K562 (cell line): ENCODE data around the gene CPA4. TPM values are rescaled to one million over a fixed set of nuclear protein-coding genes. Genes with fewer than 3 reads are reported as not detected.

Experiments
- BCOR ChIP-seq: fragments of 450-650 bp; IDR thresholded peaks from 2 replicates; pipeline ENCODE4 v1.6.1; 2016
- MTA3 ChIP-seq: fragments of 450-650 bp; formaldehyde crosslinking; IDR thresholded peaks from 2 replicates; pipeline ENCODE4 v1.6.1; 2017; ENCODE audit warnings: mild to moderate bottlenecking, borderline replicate concordance
- OTX1 ChIP-seq: fragments of 450-650 bp; formaldehyde crosslinking; IDR thresholded peaks from 2 replicates; pipeline ENCODE4 v1.4.0; 2022; ENCODE audit warnings: mild to moderate bottlenecking
- PHTF2 ChIP-seq: fragments of 250-450 bp; sonication (Bioruptor Pico); IDR thresholded peaks from 2 replicates; pipeline ENCODE4 v1.5.0; 2021; ENCODE audit warnings: mild to moderate bottlenecking
- PML ChIP-seq: IDR thresholded peaks from 2 replicates; pipeline ENCODE4 v1.6.1; 2012; ENCODE audit warnings: low read length, inconsistent platforms
- PURB ChIP-seq: sonication (generic); formaldehyde crosslinking; IDR thresholded peaks from 2 replicates; pipeline ENCODE4 v1.9.0; 2021; ENCODE audit warnings: low read depth, mild to moderate bottlenecking, missing genetic modification reagents
- SMARCA5 ChIP-seq: fragments of 450-650 bp; IDR thresholded peaks from 2 replicates; pipeline ENCODE4 v1.6.1; 2016
- SMARCE1 ChIP-seq: fragments of 450-650 bp; IDR thresholded peaks from 2 replicates; pipeline ENCODE4 v1.7.1; 2016; ENCODE audit warnings: mild to moderate bottlenecking
- SRSF1 ChIP-seq: fragments of 200-400 bp; formaldehyde crosslinking; IDR thresholded peaks from 2 replicates; pipeline ENCODE4 v1.6.1; 2017; ENCODE audit warnings: mild to moderate bottlenecking, low read depth, low read length, moderate library complexity
- VEZF1 ChIP-seq: fragments of 200-800 bp; sonication (Bioruptor generic); IDR thresholded peaks from 2 replicates; pipeline ENCODE4 v1.6.1; 2017; ENCODE audit warnings: missing genetic modification characterization, missing compliant biosample characterization
- ZNF146 ChIP-seq: IDR thresholded peaks from one replicate; pipeline ENCODE4 v1.6.1; 2018; ENCODE audit warnings: missing compliant biosample characterization; ENCODE audit not compliant: unreplicated experiment
- ZNF518B ChIP-seq: fragments of 250-450 bp; sonication (Bioruptor Pico); IDR thresholded peaks from 2 replicates; pipeline ENCODE4 v1.5.0; 2021; ENCODE audit warnings: mild to moderate bottlenecking, moderate library complexity
- ZNF79 ChIP-seq: fragments of 250-450 bp; sonication (Bioruptor Pico); IDR thresholded peaks from 2 replicates; pipeline ENCODE4 v1.4.0; 2020; ENCODE audit warnings: low read depth, mild to moderate bottlenecking, moderate library complexity
- polyA plus RNA-seq, 8 experiments: library from polyadenylated mRNA; depleted of rRNA in 4 of 8; stranded (reverse) in 5 of 8; unstranded in 3 of 8; fragments of >200 nt; fragmentation: Nextera tagmentation in 2 of 8; fragmentation: Illumina TruSeq in 1 of 8; extraction: Ambion mirVana in 2 of 8; extraction: Trizol in 1 of 8; gene quantifications; 2 replicates each; pipeline versions ENCODE4 v1.2.1 to v1.2.3, GENCODE V29; 2011 to 2014; ENCODE audit warnings: inconsistent platforms in 1 of 8, missing spikeins in 1 of 8
- total RNA-seq, 7 experiments: library from RNA; depleted of rRNA in 6 of 7; stranded (reverse); fragments of >200 nt in 6 of 7; fragmentation: Illumina TruSeq in 2 of 7; extraction: Trizol in 2 of 7; gene quantifications; 2 replicates each; pipeline versions ENCODE4 v1.2.1 to v1.2.3, GENCODE V29; 2011 to 2021; ENCODE audit warnings: low replicate concordance in 1 of 7
- TF ChIP-seq, protein P1 (sequence below): fragments of 250-450 bp; sonication (Bioruptor Pico); IDR thresholded peaks from 2 replicates; pipeline ENCODE4 v1.5.0; 2020; ENCODE audit warnings: mild to moderate bottlenecking, borderline replicate concordance
- TF ChIP-seq, protein P2 (sequence below): sonication (generic); formaldehyde crosslinking; IDR thresholded peaks from 2 replicates; pipeline ENCODE4 v1.8.1; 2023; ENCODE audit warnings: mild to moderate bottlenecking, missing genetic modification reagents
- TF ChIP-seq, protein P3 (sequence below), 2 experiments: fragments of 450-650 bp in 1 of 2; sonication (generic) in 1 of 2; formaldehyde crosslinking; conservative IDR thresholded peaks; 2 replicates each; pipeline versions ENCODE4 v1.4.0 to v1.8.1; 2020 to 2022; ENCODE audit warnings: mild to moderate bottlenecking in 1 of 2, missing genetic modification reagents in 1 of 2
- TF ChIP-seq, protein P4 (sequence below): sonication (generic); formaldehyde crosslinking; IDR thresholded peaks from 2 replicates; pipeline ENCODE4 v1.8.0; 2022; ENCODE audit warnings: mild to moderate bottlenecking, missing genetic modification reagents

The CPA4 gene
- total and polyA plus RNA-seq, 9 of the 15 experiments (the other 6 are each of a cell fraction or from before 2014, with no cell fraction given): not detected

DNA sequence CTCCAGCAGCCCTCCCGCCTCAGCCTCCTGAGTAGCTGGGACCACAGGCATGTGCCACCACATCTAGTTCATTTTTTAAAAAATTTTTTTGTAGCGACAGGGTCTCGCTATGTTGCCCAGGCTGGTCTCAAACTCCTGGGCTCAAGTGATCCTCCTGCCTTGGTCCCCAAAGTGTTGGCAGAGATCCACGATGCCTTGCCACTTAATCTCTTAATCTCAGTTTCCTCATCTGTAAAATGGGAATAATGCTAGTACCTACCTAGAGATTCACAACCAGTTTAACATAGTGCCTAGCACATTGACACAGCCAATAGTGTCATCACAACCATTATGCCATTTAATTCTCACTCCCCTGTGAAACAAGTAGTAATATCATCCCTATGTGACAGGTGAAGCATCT is 4.8 kb upstream of the CPA4 start (continued):
- TF ChIP-seq, protein P1, sequence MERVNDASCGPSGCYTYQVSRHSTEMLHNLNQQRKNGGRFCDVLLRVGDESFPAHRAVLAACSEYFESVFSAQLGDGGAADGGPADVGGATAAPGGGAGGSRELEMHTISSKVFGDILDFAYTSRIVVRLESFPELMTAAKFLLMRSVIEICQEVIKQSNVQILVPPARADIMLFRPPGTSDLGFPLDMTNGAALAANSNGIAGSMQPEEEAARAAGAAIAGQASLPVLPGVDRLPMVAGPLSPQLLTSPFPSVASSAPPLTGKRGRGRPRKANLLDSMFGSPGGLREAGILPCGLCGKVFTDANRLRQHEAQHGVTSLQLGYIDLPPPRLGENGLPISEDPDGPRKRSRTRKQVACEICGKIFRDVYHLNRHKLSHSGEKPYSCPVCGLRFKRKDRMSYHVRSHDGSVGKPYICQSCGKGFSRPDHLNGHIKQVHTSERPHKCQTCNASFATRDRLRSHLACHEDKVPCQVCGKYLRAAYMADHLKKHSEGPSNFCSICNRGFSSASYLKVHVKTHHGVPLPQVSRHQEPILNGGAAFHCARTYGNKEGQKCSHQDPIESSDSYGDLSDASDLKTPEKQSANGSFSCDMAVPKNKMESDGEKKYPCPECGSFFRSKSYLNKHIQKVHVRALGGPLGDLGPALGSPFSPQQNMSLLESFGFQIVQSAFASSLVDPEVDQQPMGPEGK (CRISPR knock-in tag): no peak
- TF ChIP-seq, protein P2, sequence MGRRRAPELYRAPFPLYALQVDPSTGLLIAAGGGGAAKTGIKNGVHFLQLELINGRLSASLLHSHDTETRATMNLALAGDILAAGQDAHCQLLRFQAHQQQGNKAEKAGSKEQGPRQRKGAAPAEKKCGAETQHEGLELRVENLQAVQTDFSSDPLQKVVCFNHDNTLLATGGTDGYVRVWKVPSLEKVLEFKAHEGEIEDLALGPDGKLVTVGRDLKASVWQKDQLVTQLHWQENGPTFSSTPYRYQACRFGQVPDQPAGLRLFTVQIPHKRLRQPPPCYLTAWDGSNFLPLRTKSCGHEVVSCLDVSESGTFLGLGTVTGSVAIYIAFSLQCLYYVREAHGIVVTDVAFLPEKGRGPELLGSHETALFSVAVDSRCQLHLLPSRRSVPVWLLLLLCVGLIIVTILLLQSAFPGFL: no peak
- TF ChIP-seq PHTF2 (no peak), ZNF518B (CRISPR knock-in tag) (no peak), SRSF1 (no peak), PURB (CRISPR knock-in tag) (no peak), ZNF146 (no peak), VEZF1 (CRISPR knock-in tag) (no peak), ZNF79 (no peak), BCOR (peak; percentile 93), PML (no peak), MTA3 (no peak), SMARCA5 (peak; percentile 62; the same call in 1 of the 2 replicates), SMARCE1 (no peak), OTX1 (CRISPR knock-in tag) (no peak)
- TF ChIP-seq, protein P3, sequence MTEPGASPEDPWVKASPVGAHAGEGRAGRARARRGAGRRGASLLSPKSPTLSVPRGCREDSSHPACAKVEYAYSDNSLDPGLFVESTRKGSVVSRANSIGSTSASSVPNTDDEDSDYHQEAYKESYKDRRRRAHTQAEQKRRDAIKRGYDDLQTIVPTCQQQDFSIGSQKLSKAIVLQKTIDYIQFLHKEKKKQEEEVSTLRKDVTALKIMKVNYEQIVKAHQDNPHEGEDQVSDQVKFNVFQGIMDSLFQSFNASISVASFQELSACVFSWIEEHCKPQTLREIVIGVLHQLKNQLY (CRISPR knock-in tag; conservative IDR thresholded peaks at IDR 0.05): no peak
- TF ChIP-seq, protein P4, sequence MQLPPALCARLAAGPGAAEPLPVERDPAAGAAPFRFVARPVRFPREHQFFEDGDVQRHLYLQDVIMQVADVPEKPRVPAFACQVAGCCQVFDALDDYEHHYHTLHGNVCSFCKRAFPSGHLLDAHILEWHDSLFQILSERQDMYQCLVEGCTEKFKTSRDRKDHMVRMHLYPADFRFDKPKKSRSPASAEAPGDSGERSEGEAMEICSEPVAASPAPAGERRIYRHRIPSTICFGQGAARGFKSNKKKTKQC (CRISPR knock-in tag): no peak
